Astrocyte of the hippocampus (primary cell): ENCODE data around the gene TMEM86A.

Experiments
- DNase-seq: peaks from one replicate; pipeline ENCODE4 v3.0.0; 2011; ENCODE audit warnings: low read depth, low spot score

The TMEM86A gene

GRCh38 chr11:18726040-18726439, 27.5 kb downstream of the TMEM86A start, which contains the start of gene IGSF22:
Gene IGSF22, minus strand, starts transcription at chr11:18726188. Its CDS starts 1,952 bp downstream, at chr11:18724236.
- DNase-seq = no peak

- DNase-seq = peak; percentile 50
Observed at GRCh38 chr11:18727479-18728236, 29.1 kb downstream of the TMEM86A start.

- DNase-seq = no peak
Observed at GRCh38 chr11:18728658-18729057, 30.1 kb downstream of the TMEM86A start.

- no peak for DNase-seq
Observed at GRCh38 chr11:18729426-18729825, 30.8 kb downstream of the TMEM86A start.

- DNase-seq = no peak
Observed at GRCh38 chr11:18730020-18730419, 31.4 kb downstream of the TMEM86A start.

- no peak for DNase-seq
Observed at GRCh38 chr11:18731441-18731840, 32.9 kb downstream of the TMEM86A start.

GRCh38 chr11:18731949-18732821, 33.6 kb downstream of the TMEM86A start:
- peak; percentile 74 for DNase-seq

- no peak for DNase-seq
Observed at GRCh38 chr11:18733202-18733601, 34.6 kb downstream of the TMEM86A start.

GRCh38 chr11:18736590-18737148, 38.1 kb downstream of the TMEM86A start:
- DNase-seq = no peak

GRCh38 chr11:18737642-18738041, 39.1 kb downstream of the TMEM86A start:
- no peak for DNase-seq

GRCh38 chr11:18739685-18740084, 41.1 kb downstream of the TMEM86A start:
- DNase-seq = no peak

GRCh38 chr11:18741783-18742182, 43.2 kb downstream of the TMEM86A start:
- DNase-seq = no peak

GRCh38 chr11:18743365-18743764, 44.8 kb downstream of the TMEM86A start:
- no peak for DNase-seq

GRCh38 chr11:18743900-18744514, 45.4 kb downstream of the TMEM86A start:
- no peak for DNase-seq

GRCh38 chr11:18745251-18745650, 46.7 kb downstream of the TMEM86A start:
- no peak for DNase-seq

- peak; percentile 44 for DNase-seq
Observed at GRCh38 chr11:18748766-18749365, 50.3 kb downstream of the TMEM86A start.

- peak; percentile 87 for DNase-seq
Observed at GRCh38 chr11:18749681-18750319, 51.2 kb downstream of the TMEM86A start.

GRCh38 chr11:18750944-18751343, 52.4 kb downstream of the TMEM86A start:
- DNase-seq = no peak

GRCh38 chr11:18752502-18752901, 53.9 kb downstream of the TMEM86A start:
- no peak for DNase-seq

- no peak for DNase-seq
Observed at GRCh38 chr11:18754308-18754707, 55.7 kb downstream of the TMEM86A start.
